Type B pancreatic cell (in vitro differentiated cells): Measurements from ENCODE around the gene FAN1. TPM values are rescaled to one million over a fixed set of nuclear protein-coding genes. Genes with fewer than 3 reads are reported as not detected.
"Not testable (repeated sequence)": the region's sequence is repeated elsewhere in the genome, so short reads cannot be mapped to it uniquely, and the experiment has no call there.

Source experiments
- DNase-seq: peaks from one replicate; pipeline ENCODE4 v3.0.0; 2021; ENCODE audit warnings: mixed read lengths; ENCODE audit not compliant: unreplicated experiment; ENCODE audit errors: extremely low spot score
- H3K27ac Mint-ChIP-seq: 2 replicates; pipeline ENCODE4 v1.8.0; 2021; ENCODE audit warnings: mild to moderate bottlenecking, mixed read lengths
- H3K27me3 Mint-ChIP-seq: 2 replicates; pipeline ENCODE4 v1.8.0; 2021; ENCODE audit warnings: mixed read lengths
- H3K36me3 Mint-ChIP-seq: 2 replicates; pipeline ENCODE4 v1.8.0; 2021; ENCODE audit warnings: mixed read lengths
- H3K4me1 Mint-ChIP-seq: one replicate; pipeline ENCODE4 v1.8.0; 2021; ENCODE audit warnings: mixed read lengths; ENCODE audit not compliant: unreplicated experiment
- H3K4me3 Mint-ChIP-seq: 2 replicates; pipeline ENCODE4 v1.8.0; 2021; ENCODE audit warnings: mild to moderate bottlenecking, mixed read lengths
- H3K9me3 Mint-ChIP-seq: 2 replicates; pipeline ENCODE4 v1.8.0; 2021; ENCODE audit warnings: mixed read lengths
- CTCF ChIP-seq: fragments of 200-600 bp; sonication (generic); conservative IDR thresholded peaks from 2 replicates; pipeline ENCODE4 v1.5.0; 2021; ENCODE audit warnings: antibody characterized with exemption, mild to moderate bottlenecking
- total RNA-seq: library from RNA; stranded (reverse); gene quantifications from 2 replicates; pipeline ENCODE4 v1.2.1, GENCODE V29; 2021; ENCODE audit warnings: low replicate concordance

The FAN1 gene
- total RNA-seq, 1 donor from 2014 or later, result 29.5 TPM

DNA sequence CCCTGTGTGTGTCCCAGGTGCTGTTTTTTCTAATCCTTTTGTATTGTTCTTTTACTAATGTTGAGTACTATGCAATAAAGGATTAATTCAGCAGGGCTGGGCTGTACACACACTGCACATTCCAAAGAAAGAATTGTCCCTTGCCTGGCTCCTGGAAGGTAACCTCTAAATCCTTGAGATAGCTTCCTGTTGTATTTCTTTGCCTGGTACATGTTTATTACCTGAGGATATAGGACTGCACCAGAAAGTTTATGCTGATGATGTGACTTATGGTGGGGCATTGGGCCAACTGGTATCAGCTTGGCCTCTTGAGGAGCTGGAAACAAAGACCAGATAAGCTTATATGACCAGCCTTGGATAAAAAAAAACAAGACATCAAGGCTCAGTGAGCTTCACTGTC, 26.6 kb upstream of the FAN1 start:
- Mint-ChIP-seq H3K9me3 (no peaks in the 10 kb centered on the region), H3K27me3 (no peaks in the 10 kb centered on the region), H3K4me1 (no peaks in the 10 kb centered on the region), H3K36me3 (no peaks in the 10 kb centered on the region), H3K27ac (no peak overlapping the region), H3K4me3 (no peak overlapping the region)
- TF ChIP-seq CTCF, result no peak
- no peak for DNase-seq

GRCh38 chr15:30878515-30878914, 25.2 kb upstream of the FAN1 start:
- no peak for DNase-seq
- Mint-ChIP-seq H3K36me3 (no peaks in the 10 kb centered on the region), H3K4me3 (no peak overlapping the region), H3K27me3 (no peaks in the 10 kb centered on the region), H3K4me1 (no peaks in the 10 kb centered on the region), H3K9me3 (no peaks in the 10 kb centered on the region), H3K27ac (no peak overlapping the region)
- TF ChIP-seq CTCF, result no peak

- Mint-ChIP-seq H3K4me3 (no peak overlapping the region), H3K36me3 (no peaks in the 10 kb centered on the region), H3K9me3 (no peaks in the 10 kb centered on the region), H3K4me1 (no peaks in the 10 kb centered on the region), H3K27me3 (no peaks in the 10 kb centered on the region), H3K27ac (no peak overlapping the region)
- TF ChIP-seq CTCF, result no peak
- no peak for DNase-seq
These were observed 20.8 kb upstream of the FAN1 start for GRCh38 chr15:30882849-30883433.

- not testable (repeated sequence) for H3K4me3 Mint-ChIP-seq, H3K36me3 Mint-ChIP-seq, H3K27me3 Mint-ChIP-seq, DNase-seq, H3K27ac Mint-ChIP-seq, H3K4me1 Mint-ChIP-seq, H3K9me3 Mint-ChIP-seq
These were observed 20.0 kb upstream of the FAN1 start for GRCh38 chr15:30883666-30884065.

- Mint-ChIP-seq H3K4me3 (no peak overlapping the region), H3K36me3 (no peaks in the 10 kb centered on the region), H3K9me3 (no peaks in the 10 kb centered on the region), H3K27ac (no peak overlapping the region), H3K4me1 (no peaks in the 10 kb centered on the region), H3K27me3 (no peaks in the 10 kb centered on the region)
- TF ChIP-seq CTCF, result no peak
- no peak for DNase-seq
These were observed 17.9 kb upstream of the FAN1 start for GRCh38 chr15:30885814-30886213.

DNA sequence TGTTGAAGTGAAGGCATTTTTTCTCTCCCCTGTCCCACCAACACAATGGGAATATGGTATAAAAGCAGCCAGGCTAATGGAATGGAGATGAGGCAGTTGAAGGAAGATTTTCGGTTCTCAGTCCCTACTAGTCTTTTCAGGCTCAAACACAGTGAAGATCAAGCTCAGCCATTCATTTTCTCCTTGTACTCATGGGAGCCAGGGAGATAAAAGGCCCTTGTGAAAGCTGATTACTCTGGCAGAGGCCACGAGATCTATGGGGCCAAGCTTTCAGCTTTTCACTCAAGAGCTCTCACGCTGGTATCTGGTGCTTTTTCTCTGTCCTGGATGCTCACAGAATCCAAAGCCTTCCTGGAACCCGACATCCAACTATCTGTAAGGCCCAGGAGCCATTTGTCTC, 14.5 kb upstream of the FAN1 start:
- no peak overlapping the region for H3K4me3 Mint-ChIP-seq
- H3K9me3 Mint-ChIP-seq, result no peaks in the 10 kb centered on the region
- H3K4me1 Mint-ChIP-seq, result peaks cover under 1% of the 10 kb centered on the region

More for the DNA sequence above, 14.5 kb upstream of the FAN1 start:
- Mint-ChIP-seq H3K27ac (no peak overlapping the region), H3K27me3 (no peaks in the 10 kb centered on the region), H3K36me3 (no peaks in the 10 kb centered on the region)
- no peak for DNase-seq
- TF ChIP-seq CTCF, result no peak
